Mucosa of descending colon (tissue), 3 donors: ENCODE data around the gene PRDM16. TPM values are rescaled to one million over a fixed set of nuclear protein-coding genes. Genes with fewer than 3 reads are reported as not detected.

Source experiments
- ATAC-seq: fragments of 200-7000 bp; cut with Tn5 transposase; one replicate; pipeline ENCODE4 v1.9.1; 2020; ENCODE audit warnings: mild to moderate bottlenecking, moderate library complexity
- DNase-seq, 3 donors: peaks; one replicate each; pipeline ENCODE4 v3.0.0-alpha.2; 2020
- H3K36me3 ChIP-seq: fragments of 200-600 bp; one replicate; pipeline ENCODE4 v1.8.0; 2021; ENCODE audit warnings: low read depth, mild to moderate bottlenecking
- H3K4me1 ChIP-seq: fragments of 200-600 bp; one replicate; pipeline ENCODE4 v1.8.0; 2021; ENCODE audit warnings: low read depth, mild to moderate bottlenecking
- H3K4me3 ChIP-seq: fragments of 200-600 bp; one replicate; pipeline ENCODE4 v1.8.0; 2021; ENCODE audit warnings: mild to moderate bottlenecking
- H3K9me3 ChIP-seq: fragments of 200-600 bp; one replicate; pipeline ENCODE4 v1.8.0; 2021; ENCODE audit warnings: mild to moderate bottlenecking
- CTCF ChIP-seq: fragments of 200-600 bp; IDR thresholded peaks from one replicate; pipeline ENCODE4 v1.8.0; 2022; ENCODE audit warnings: antibody characterized with exemption, mild to moderate bottlenecking
- intact Hi-C, 2 donors: fragments of 100-400 bp; cut with DNase I in 1 of 2; cut with micrococcal nuclease in 1 of 2; formaldehyde crosslinking; loops; one replicate each; pipeline versions ENCODE4 v1.11.0 to v1.11.1; 2022; cut with DNase I, micrococcal nuclease
- total RNA-seq, 3 donors: library from RNA; stranded (reverse); fragmentation: NEBNext Ultra II Directional in 2 of 3; extraction: Animal tissue kit (Norgen Biotek cat#: 25700) in 2 of 3; gene quantifications; one replicate each; pipeline versions ENCODE4 v1.2.1 to v1.2.4, GENCODE V29; 2021 to 2023
- donor health status: DM: no; HTN: no; CAD: no; lungs with moderate emphysema.
- donor health status: DM: no; HTN: no; CAD: no.
- donor health status: DM: no; HTN: yes; CAD: no.

PRDM16 gene
- total RNA-seq, 3 donors from 2014 or later = 1.6 to 2.5 (median 2.4) TPM

- ATAC-seq (no peak), DNase-seq (no peak)
- Histone ChIP-seq H3K9me3 (no peaks in the 10 kb centered on the region), H3K36me3 (no peaks in the 10 kb centered on the region), H3K4me1 (peaks cover 18% of the 10 kb centered on the region), H3K4me3 (no peak overlapping the region)
- intact Hi-C loops = no loop called here
- TF ChIP-seq CTCF = no peak
These were observed 148.2 kb downstream of the PRDM16 start for GRCh38 chr1:3217181-3217641.

GRCh38 chr1:3217979-3218679, 149.1 kb downstream of the PRDM16 start:
- intact Hi-C loops = no loop called here
- ATAC-seq (no peak), DNase-seq (no peak)
- no peaks in the 10 kb centered on the region for H3K9me3 ChIP-seq
- no peaks in the 10 kb centered on the region for H3K36me3 ChIP-seq
- H3K4me1 ChIP-seq = peaks cover 19% of the 10 kb centered on the region
- no peak for TF ChIP-seq CTCF
- no peak overlapping the region for H3K4me3 ChIP-seq

GRCh38 chr1:3219005-3219790, 150.2 kb downstream of the PRDM16 start:
- ATAC-seq (peak; percentile 47), DNase-seq (peak in 2 of 3 donors; percentile 60)
- TF ChIP-seq CTCF = no peak
- peaks cover 22% of the 10 kb centered on the region for H3K4me1 ChIP-seq
- H3K9me3 ChIP-seq = no peaks in the 10 kb centered on the region
- intact Hi-C loops = no loop called here
- no peak overlapping the region for H3K4me3 ChIP-seq
- no peaks in the 10 kb centered on the region for H3K36me3 ChIP-seq

- H3K4me3 ChIP-seq = no peak overlapping the region
- peaks cover 22% of the 10 kb centered on the region for H3K4me1 ChIP-seq
- ATAC-seq = no peak
- no peaks in the 10 kb centered on the region for H3K9me3 ChIP-seq
- no peaks in the 10 kb centered on the region for H3K36me3 ChIP-seq
- DNase-seq = no peak
- intact Hi-C loops = no loop called here
- no peak for TF ChIP-seq CTCF
These were observed 150.9 kb downstream of the PRDM16 start for GRCh38 chr1:3219791-3220467.

- Histone ChIP-seq H3K4me3 (no peak overlapping the region), H3K9me3 (no peaks in the 10 kb centered on the region), H3K36me3 (no peaks in the 10 kb centered on the region), H3K4me1 (peaks cover 22% of the 10 kb centered on the region)
- intact Hi-C loops = no loop called here
- DNase-seq = peak in 1 of 3 donors; percentile 16
- no peak for ATAC-seq
- TF ChIP-seq CTCF = no peak
These were observed 152.4 kb downstream of the PRDM16 start for GRCh38 chr1:3221112-3222041.
